Esophagus muscularis mucosa (tissue), 3 donors: ENCODE measurements around the gene OLFML2B.

Experiments
- EP300 ChIP-seq: sonication (generic); formaldehyde crosslinking; IDR thresholded peaks from one replicate; pipeline ENCODE4 v1.6.1; 2017; ENCODE audit warnings: antibody characterized with exemption
- POLR2AphosphoS5 ChIP-seq, 2 donors: sonication (generic); formaldehyde crosslinking; IDR thresholded peaks; one replicate each; pipeline ENCODE4 v1.6.1; 2017; ENCODE audit warnings: antibody characterized with exemption in 2 of 2

- no peak for TF ChIP-seq POLR2AphosphoS5 (IDR thresholded peaks at IDR 0.05)
- TF ChIP-seq EP300, result no peak
These were observed 81.8 kb downstream of the OLFML2B start for GRCh38 chr1:161941726-161942436.
